GM21786 (cell line): ENCODE results near the gene SEPTIN7.

Experiments
- ATAC-seq: cut with Tn5 transposase; IDR thresholded peaks from one replicate; pipeline ENCODE4 v1.9.1; 2021; ENCODE audit not compliant: unreplicated experiment

The SEPTIN7 gene

DNA sequence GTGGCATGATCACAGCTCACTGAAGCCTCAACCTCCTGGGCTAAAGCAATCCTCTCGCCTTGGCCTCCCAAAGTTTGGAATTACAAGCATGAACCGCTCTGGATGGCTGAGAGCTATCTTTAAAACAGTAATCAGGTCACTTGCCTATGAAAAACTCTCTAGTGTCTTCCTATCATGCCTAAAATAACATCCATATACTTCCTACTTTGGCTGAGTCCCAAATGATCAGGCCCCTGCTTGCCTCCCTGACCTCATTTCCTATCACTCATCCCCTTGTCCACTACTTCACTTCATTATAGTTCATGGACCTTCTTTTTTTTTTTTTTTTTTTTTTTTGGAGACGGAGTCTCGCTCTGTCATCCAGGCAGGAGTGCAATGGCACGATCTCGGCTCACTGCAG is 28.0 kb downstream of the SEPTIN7 start:
- no peak for ATAC-seq

DNA sequence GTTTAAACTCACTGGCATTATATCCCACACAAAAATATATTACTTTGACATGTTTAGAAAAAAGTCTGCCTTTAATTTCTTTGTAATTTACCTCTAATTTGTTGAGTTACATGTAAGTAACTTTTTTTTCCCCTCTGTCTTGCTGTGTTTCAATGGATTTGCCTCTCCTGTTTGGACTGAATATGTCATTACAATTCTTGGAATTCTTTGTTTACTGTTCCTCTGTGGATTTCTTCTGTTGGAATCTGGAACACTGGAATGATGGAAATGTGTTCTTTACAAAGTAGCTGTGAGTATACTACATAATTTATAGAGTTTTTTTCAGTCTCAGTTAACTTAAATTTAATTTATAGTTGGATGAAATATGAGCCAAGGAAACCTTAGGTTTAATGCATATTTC is 30.4 kb downstream of the SEPTIN7 start:
- no peak for ATAC-seq

DNA sequence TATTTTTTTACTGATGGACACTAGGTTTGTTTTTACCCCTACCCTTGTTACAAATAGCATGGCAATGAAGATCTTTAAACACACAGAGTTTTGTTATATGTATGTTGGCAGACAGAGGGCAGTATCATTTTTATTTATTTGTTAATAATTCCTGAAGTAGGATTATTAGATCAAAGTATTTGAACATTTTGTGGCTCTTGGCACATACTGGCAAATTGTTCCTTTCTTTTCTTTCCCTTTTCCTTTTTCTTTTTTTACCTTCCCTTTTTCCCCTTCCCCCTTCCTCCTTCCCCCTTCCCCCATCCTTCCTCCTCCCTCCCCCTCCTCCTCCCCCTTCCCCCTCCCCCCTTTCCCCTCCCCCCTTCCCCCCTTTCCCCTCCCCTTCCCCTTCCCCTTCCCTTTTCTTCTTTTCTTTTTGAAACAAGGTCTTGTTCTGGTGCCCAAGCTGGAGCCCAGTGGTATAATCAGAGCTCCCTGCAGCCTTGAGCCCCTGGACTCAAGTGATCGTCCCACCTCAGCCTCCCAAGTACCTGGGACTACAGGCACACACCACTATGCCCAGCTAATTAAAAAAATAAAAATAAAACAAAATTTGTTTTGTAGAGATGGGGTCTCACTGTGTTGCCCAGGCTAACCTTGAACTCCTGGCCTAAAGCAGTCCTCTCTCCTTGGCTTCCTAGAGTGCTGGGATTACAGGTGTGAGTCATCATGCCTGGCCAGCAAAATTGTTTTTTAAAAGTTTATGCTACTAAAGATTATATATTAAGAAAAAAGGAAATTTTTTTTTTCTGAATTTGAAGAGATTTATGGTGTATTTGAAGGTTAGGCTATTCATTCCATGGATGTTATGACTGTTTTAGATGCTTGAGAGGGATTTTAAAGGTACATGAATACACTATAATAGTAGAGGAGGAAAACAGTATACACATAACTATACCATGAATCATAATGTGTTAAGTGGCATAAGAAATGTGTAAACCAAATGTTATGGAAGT is 39.3 kb downstream of the SEPTIN7 start:
- no peak for ATAC-seq

GRCh38 chr7:35846816-35847412 is 46.1 kb downstream of the SEPTIN7 start:
- no peak for ATAC-seq

DNA sequence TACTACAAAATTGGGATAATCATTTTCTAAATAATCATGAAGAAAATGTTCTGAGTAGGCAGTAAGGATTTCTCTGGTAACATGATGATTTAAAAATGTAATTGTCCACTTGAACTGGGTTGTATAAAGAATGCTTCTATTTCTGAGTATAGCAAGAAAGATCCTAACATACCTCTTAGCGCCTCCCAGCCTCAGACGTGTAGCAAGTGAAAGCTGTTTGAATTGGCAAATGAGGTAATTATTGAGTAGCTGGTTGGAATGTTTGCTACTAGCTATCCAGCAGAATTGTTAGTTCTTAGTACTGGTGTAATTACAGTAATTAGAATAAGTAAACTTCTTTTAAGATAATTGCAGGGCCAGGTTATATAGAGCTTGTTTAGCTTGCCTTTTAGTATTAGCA is 47.9 kb downstream of the SEPTIN7 start:
- ATAC-seq = no peak

DNA sequence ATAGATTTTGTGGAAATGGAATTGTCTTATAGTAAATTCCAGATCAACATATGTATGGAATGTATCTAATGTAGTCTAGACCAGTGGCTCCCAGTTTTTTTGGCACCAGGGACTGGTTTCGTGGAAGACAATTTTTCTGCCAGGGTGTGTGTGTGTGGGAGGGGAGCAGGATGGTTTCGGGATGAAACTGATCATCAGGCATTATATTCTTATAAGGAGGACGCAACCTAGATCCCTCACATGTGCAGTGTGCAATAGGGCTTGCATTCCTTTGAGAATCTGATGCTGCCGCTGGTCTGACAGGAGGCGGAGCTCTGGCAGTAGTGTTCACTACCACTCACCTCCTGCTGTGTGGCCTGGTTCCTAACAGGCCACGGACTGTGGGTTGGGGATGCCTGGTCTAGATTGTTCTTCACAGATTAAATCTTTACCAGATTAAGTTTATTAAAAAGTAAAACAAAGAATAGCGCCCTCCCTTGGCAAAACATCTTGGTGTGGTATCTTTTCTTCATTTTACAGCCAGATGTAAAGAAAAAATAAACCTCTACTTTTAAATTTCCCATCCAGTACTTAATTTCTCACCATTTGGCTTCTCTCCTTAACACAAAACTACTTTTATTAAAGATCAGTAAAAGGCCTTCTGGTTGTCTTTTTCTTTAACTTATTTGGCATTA is 48.4 kb downstream of the SEPTIN7 start:
- no peak for ATAC-seq

DNA sequence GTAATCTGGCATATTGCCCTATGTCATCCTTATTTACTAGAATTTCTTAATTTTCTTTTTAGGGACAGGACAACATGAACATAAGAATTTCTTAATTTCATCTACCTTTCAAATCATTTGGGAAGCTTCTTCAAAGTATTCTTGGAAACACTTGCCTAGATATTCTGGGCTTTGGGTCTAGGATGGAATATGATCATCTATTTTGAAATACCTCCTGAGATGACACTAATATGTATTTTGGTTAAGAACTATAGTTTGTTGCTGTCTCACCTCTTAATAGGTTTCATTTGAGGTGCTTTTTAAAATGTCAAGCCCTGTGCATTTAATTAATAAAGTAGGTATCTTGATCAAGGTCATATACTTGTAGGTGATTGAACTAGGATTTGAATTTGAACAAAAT is 49.1 kb downstream of the SEPTIN7 start:
- no peak for ATAC-seq
